Astrocyte (in vitro differentiated cells and primary cell): ENCODE results near the gene LRSAM1. TPM values are rescaled to one million over a fixed set of nuclear protein-coding genes. Genes with fewer than 3 reads are reported as not detected.
A peak's percentile ranks its signal among the peaks of the same experiment; 100 is the strongest.

Experiments
- DNase-seq: peaks from one replicate; pipeline ENCODE4 v3.0.0-alpha.2; 2010; ENCODE audit warnings: low read depth
- FAIRE-seq: peaks from 2 replicates; lab custom pipeline; 2011; peaks lifted over from hg19 to GRCh38; lab: Jason Lieb, UNC
- H2AFZ ChIP-seq: 2 replicates; pipeline ENCODE4 v1.6.0; 2012; ENCODE audit warnings: low read depth, low read length, inconsistent platforms
- H3K27ac ChIP-seq: 2 replicates; pipeline ENCODE4 v1.5.1; 2011; ENCODE audit warnings: low read depth, low read length, inconsistent platforms
- H3K27me3 ChIP-seq: 2 replicates; pipeline ENCODE4 v1.6.0; 2011; ENCODE audit warnings: low read length, inconsistent platforms; ENCODE audit not compliant: insufficient read depth
- H3K36me3 ChIP-seq: 2 replicates; pipeline ENCODE4 v1.5.1; 2011; ENCODE audit warnings: low read length, inconsistent platforms; ENCODE audit not compliant: insufficient read depth
- H3K4me1 ChIP-seq: 2 replicates; pipeline ENCODE4 v1.5.1; 2011; ENCODE audit warnings: low read length, inconsistent platforms; ENCODE audit not compliant: insufficient read depth
- H3K4me2 ChIP-seq: 2 replicates; pipeline ENCODE4 v1.6.0; 2012; ENCODE audit warnings: low read length, inconsistent platforms
- H3K4me3 ChIP-seq: 2 replicates; pipeline ENCODE4 v1.5.1; 2011; ENCODE audit warnings: low read depth, mild to moderate bottlenecking, low read length, inconsistent platforms; ENCODE audit not compliant: insufficient read depth
- H3K79me2 ChIP-seq: 2 replicates; pipeline ENCODE4 v1.6.0; 2012; ENCODE audit warnings: mild to moderate bottlenecking, low read length, inconsistent platforms; ENCODE audit not compliant: insufficient read depth
- H3K9ac ChIP-seq: 2 replicates; pipeline ENCODE4 v1.6.0; 2012; ENCODE audit warnings: mild to moderate bottlenecking, low read length, inconsistent platforms
- H3K9me3 ChIP-seq: 2 replicates; pipeline ENCODE4 v1.5.1; 2012; ENCODE audit warnings: low read depth, mild to moderate bottlenecking, low read length, inconsistent platforms; ENCODE audit not compliant: insufficient read depth
- H4K20me1 ChIP-seq: 2 replicates; pipeline ENCODE4 v1.6.0; 2012; ENCODE audit warnings: low read length, inconsistent platforms; ENCODE audit not compliant: insufficient read depth
- H3K27ac Mint-ChIP-seq: one replicate; pipeline ENCODE4 v1.8.0; 2021; ENCODE audit warnings: mild to moderate bottlenecking, mixed read lengths; ENCODE audit not compliant: unreplicated experiment
- H3K27me3 Mint-ChIP-seq: one replicate; pipeline ENCODE4 v1.8.0; 2021; ENCODE audit warnings: low read depth, mixed read lengths; ENCODE audit not compliant: unreplicated experiment
- H3K36me3 Mint-ChIP-seq: one replicate; pipeline ENCODE4 v1.8.0; 2021; ENCODE audit warnings: low read depth, mixed read lengths; ENCODE audit not compliant: unreplicated experiment
- H3K4me1 Mint-ChIP-seq: one replicate; pipeline ENCODE4 v1.8.0; 2021; ENCODE audit warnings: low read depth, mixed read lengths; ENCODE audit not compliant: unreplicated experiment
- H3K4me3 Mint-ChIP-seq: one replicate; pipeline ENCODE4 v1.8.0; 2021; ENCODE audit warnings: mild to moderate bottlenecking, moderate library complexity, mixed read lengths; ENCODE audit not compliant: unreplicated experiment
- H3K9me3 Mint-ChIP-seq: one replicate; pipeline ENCODE4 v1.8.0; 2021; ENCODE audit warnings: mild to moderate bottlenecking, mixed read lengths; ENCODE audit not compliant: unreplicated experiment
- CTCF ChIP-seq: IDR thresholded peaks from 2 replicates; pipeline ENCODE4 v1.5.1; 2011; ENCODE audit warnings: low read depth, mild to moderate bottlenecking, inconsistent platforms, low read length, moderate library complexity; ENCODE audit not compliant: insufficient read depth
- EZH2 ChIP-seq: IDR thresholded peaks from 2 replicates; pipeline ENCODE4 v1.6.1; 2012; ENCODE audit warnings: mild to moderate bottlenecking, low read length, inconsistent platforms; ENCODE audit not compliant: insufficient read depth
- total RNA-seq: library from RNA; stranded (reverse); gene quantifications from 2 replicates; pipeline ENCODE4 v1.2.1, GENCODE V29; 2021

LRSAM1 gene
- total RNA-seq, 1 donor from 2014 or later, result 18.7 TPM

DNA sequence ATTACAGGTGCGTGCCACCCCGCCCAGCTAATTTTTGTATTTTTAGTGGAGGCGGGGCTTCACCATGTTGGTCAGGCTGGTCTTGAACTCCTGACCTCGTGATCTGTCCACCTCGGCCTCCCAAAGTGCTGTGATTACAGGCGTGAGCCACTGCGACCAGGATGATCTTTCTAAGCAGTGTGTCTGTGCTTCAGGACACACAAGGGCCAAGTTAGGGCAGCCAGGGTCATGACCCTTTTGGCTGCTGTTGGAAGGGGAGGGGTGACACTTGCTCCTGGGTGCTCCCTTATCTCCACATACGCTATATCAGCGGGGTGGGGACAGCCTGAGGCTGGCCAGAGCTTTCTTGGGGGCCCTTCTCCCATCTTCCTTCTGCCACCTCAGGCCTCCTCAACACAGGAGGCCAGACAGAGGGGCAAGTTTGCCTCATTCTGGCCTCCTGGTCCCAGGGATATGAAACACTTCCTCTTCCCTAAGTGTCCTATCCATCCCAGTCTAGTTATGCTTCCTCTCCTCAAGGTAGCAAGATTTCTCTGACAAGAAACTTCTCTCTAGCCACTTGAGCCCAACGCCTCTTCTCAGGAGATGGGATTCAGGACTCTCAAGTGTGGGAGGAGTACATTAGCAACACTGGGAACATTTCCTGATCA, 29.1 kb upstream of the LRSAM1 start:
- Histone ChIP-seq H3K27ac (no peak overlapping the region), H3K27me3 (no peaks in the 10 kb centered on the region), H2AFZ (no peak overlapping the region), H3K4me2 (peak overlapping the region; percentile 86), H4K20me1 (peaks cover 25% of the 10 kb centered on the region), H3K4me1 (peaks cover 20% of the 10 kb centered on the region), H3K79me2 (peaks cover 36% of the 10 kb centered on the region), H3K9me3 (peaks cover 3% of the 10 kb centered on the region), H3K4me3 (no peak overlapping the region), H3K36me3 (no peaks in the 10 kb centered on the region), H3K9ac (peak overlapping the region; percentile 95)
- Mint-ChIP-seq H3K27ac (no peak overlapping the region), H3K4me3 (no peak overlapping the region), H3K4me1 (peaks cover 18% of the 10 kb centered on the region), H3K36me3 (peaks cover 6% of the 10 kb centered on the region), H3K27me3 (no peaks in the 10 kb centered on the region), H3K9me3 (no peaks in the 10 kb centered on the region)
- TF ChIP-seq EZH2, result no peak
- no peak for TF ChIP-seq CTCF
- FAIRE-seq (no peak), DNase-seq (no peak)

- peaks cover 5% of the 10 kb centered on the region for H3K36me3 Mint-ChIP-seq
- Histone ChIP-seq H3K9me3 (peaks cover 3% of the 10 kb centered on the region), H2AFZ (no peak overlapping the region), H4K20me1 (peaks cover 31% of the 10 kb centered on the region), H3K4me3 (peak overlapping the region; percentile 89), H3K4me1 (peaks cover 20% of the 10 kb centered on the region), H3K36me3 (no peaks in the 10 kb centered on the region), H3K27me3 (no peaks in the 10 kb centered on the region), H3K27ac (no peak overlapping the region), H3K9ac (peak overlapping the region; percentile 95), H3K79me2 (peaks cover 42% of the 10 kb centered on the region), H3K4me2 (peak overlapping the region; percentile 86)
- TF ChIP-seq EZH2 (no peak), CTCF (no peak)
- DNase-seq (no peak), FAIRE-seq (no peak)
- H3K27ac Mint-ChIP-seq, result no peak overlapping the region
- H3K9me3 Mint-ChIP-seq, result no peaks in the 10 kb centered on the region
- H3K4me3 Mint-ChIP-seq, result peak overlapping the region; percentile 93
- no peaks in the 10 kb centered on the region for H3K27me3 Mint-ChIP-seq
- H3K4me1 Mint-ChIP-seq, result peaks cover 20% of the 10 kb centered on the region
Observed at GRCh38 chr9:127422787-127423186, 28.5 kb upstream of the LRSAM1 start.

- Histone ChIP-seq H4K20me1 (peaks cover 36% of the 10 kb centered on the region), H3K4me3 (peak overlapping the region; percentile 89), H3K36me3 (no peaks in the 10 kb centered on the region), H2AFZ (peak overlapping the region; percentile 79), H3K4me1 (peaks cover 20% of the 10 kb centered on the region), H3K9ac (peak overlapping the region; percentile 95), H3K4me2 (peak overlapping the region; percentile 86), H3K79me2 (peaks cover 48% of the 10 kb centered on the region), H3K27me3 (no peaks in the 10 kb centered on the region), H3K9me3 (no peaks in the 10 kb centered on the region), H3K27ac (peak overlapping the region; percentile 76)
- Mint-ChIP-seq H3K27me3 (no peaks in the 10 kb centered on the region), H3K9me3 (no peaks in the 10 kb centered on the region), H3K36me3 (peaks cover 6% of the 10 kb centered on the region), H3K4me1 (peaks cover 20% of the 10 kb centered on the region), H3K27ac (peak overlapping the region; percentile 96), H3K4me3 (peak overlapping the region; percentile 93)
- FAIRE-seq (no peak), DNase-seq (no peak)
- TF ChIP-seq EZH2, result no peak
- TF ChIP-seq CTCF, result no peak
Observed at GRCh38 chr9:127423476-127423933, 27.8 kb upstream of the LRSAM1 start.
